ENCODE results near the gene SETD6.

The SETD6 gene

GRCh38 chr16:58503166-58503862 lies 12.0 kb upstream of the SETD6 start:
- H2AFZ ChIP-seq (ENCODE audit: low read depth, low read length) = no peak overlapping the region
- no peaks in the 10 kb centered on the region for H3K36me3 ChIP-seq (replicated peaks; ENCODE audit: low read depth, low read length)
- H3K27me3 ChIP-seq (ENCODE audit: low read depth, low read length) = no peaks in the 10 kb centered on the region
- no peaks in the 10 kb centered on the region for H4K20me1 ChIP-seq (ENCODE audit: insufficient read depth, low read length)
- H3K9me3 ChIP-seq (ENCODE audit: insufficient read depth, low read length) = no peaks in the 10 kb centered on the region
- no peaks in the 10 kb centered on the region for H3K79me2 ChIP-seq (ENCODE audit: low read length)
- peaks cover 14% of the 10 kb centered on the region for H3K4me1 ChIP-seq (ENCODE audit: low read length)
- H3K27ac ChIP-seq (ENCODE audit: low read length) = no peak overlapping the region
- H3K9ac ChIP-seq (ENCODE audit: low read length) = no peak overlapping the region
- no peak overlapping the region for H3K4me3 ChIP-seq (ENCODE audit: low read length)
- no peak overlapping the region for H3K4me2 ChIP-seq (ENCODE audit: low read length)
- TF ChIP-seq CTCF (IDR thresholded peaks at IDR 0.05; ENCODE audit: low read depth, low read length) (no peak), EZH2phosphoT487 (IDR thresholded peaks at IDR 0.05; ENCODE audit: low read depth) (no peak)

GRCh38 chr16:58503863-58504688 lies 11.2 kb upstream of the SETD6 start:
- Histone ChIP-seq H3K27ac (ENCODE audit: low read length) (no peak overlapping the region), H4K20me1 (ENCODE audit: insufficient read depth, low read length) (no peaks in the 10 kb centered on the region), H3K4me3 (ENCODE audit: low read length) (no peak overlapping the region), H3K9ac (ENCODE audit: low read length) (no peak overlapping the region), H3K27me3 (ENCODE audit: low read depth, low read length) (no peaks in the 10 kb centered on the region), H3K4me2 (ENCODE audit: low read length) (no peak overlapping the region), H3K4me1 (ENCODE audit: low read length) (peaks cover 14% of the 10 kb centered on the region), H3K9me3 (ENCODE audit: insufficient read depth, low read length) (no peaks in the 10 kb centered on the region), H3K36me3 (replicated peaks; ENCODE audit: low read depth, low read length) (no peaks in the 10 kb centered on the region), H3K79me2 (ENCODE audit: low read length) (no peaks in the 10 kb centered on the region), H2AFZ (ENCODE audit: low read depth, low read length) (no peak overlapping the region)
- TF ChIP-seq CTCF (IDR thresholded peaks at IDR 0.05; ENCODE audit: low read depth, low read length) (no peak), EZH2phosphoT487 (IDR thresholded peaks at IDR 0.05; ENCODE audit: low read depth) (no peak)

DNA sequence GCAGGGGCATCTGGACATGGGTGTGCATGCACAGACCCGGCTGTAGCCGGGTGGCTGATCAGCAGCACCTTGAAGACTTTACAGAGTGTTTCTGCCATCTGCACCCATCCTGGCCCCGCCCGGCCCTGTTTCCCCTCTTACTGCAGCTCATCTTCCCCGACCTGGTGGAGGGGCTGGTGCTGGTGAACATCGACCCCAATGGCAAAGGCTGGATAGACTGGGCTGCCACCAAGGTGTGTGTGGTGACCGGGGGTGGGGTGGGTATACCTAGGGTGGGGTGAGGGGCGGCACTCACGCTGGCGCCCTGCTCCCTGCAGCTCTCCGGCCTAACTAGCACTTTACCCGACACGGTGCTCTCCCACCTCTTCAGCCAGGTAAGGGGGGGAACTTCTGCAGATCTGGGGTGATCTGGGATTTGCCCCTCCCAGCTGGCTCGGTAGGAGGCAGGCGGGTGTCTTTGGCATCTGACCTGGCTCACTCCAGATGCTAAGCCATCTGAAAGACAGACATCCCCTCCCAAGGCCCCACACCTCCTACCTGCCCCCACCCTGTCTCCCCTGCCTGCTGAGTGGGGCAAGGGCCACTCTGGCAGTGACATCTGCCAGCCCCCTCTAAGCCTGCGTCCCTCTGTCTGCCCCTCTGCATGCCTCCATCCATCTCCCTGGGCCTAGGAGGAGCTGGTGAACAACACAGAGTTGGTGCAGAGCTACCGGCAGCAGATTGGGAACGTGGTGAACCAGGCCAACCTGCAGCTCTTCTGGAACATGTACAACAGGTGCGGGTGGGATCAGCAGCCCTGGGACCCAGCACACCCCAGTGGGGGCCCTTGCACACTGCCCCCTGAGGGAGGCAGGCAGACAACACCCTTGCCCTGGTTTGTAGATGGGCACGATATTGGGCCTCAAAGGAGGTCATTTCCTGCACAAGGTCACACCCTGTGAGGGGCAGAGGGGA lies 8.8 kb upstream of the SETD6 start:
- Histone ChIP-seq H3K79me2 (ENCODE audit: low read length) (no peaks in the 10 kb centered on the region), H3K27me3 (ENCODE audit: low read depth, low read length) (no peaks in the 10 kb centered on the region), H2AFZ (ENCODE audit: low read depth, low read length) (no peak overlapping the region), H3K9ac (ENCODE audit: low read length) (no peak overlapping the region), H4K20me1 (ENCODE audit: insufficient read depth, low read length) (no peaks in the 10 kb centered on the region), H3K4me3 (ENCODE audit: low read length) (no peak overlapping the region), H3K4me2 (ENCODE audit: low read length) (no peak overlapping the region), H3K4me1 (ENCODE audit: low read length) (no peaks in the 10 kb centered on the region), H3K9me3 (ENCODE audit: insufficient read depth, low read length) (no peaks in the 10 kb centered on the region), H3K27ac (ENCODE audit: low read length) (no peak overlapping the region), H3K36me3 (replicated peaks; ENCODE audit: low read depth, low read length) (no peaks in the 10 kb centered on the region)
- 0 out of 2 replicates have a peak, but pooled peaks have one; percentile 8 for TF ChIP-seq CTCF (IDR thresholded peaks at IDR 0.05; ENCODE audit: low read depth, low read length)
- no peak for TF ChIP-seq EZH2phosphoT487 (IDR thresholded peaks at IDR 0.05; ENCODE audit: low read depth)
